SH-SY5Y (cell line): ENCODE results near the gene UXS1.

Experiments used
- GATA2 ChIP-seq: IDR thresholded peaks from 2 replicates; pipeline ENCODE4 v1.6.1; 2011; ENCODE audit warnings: mild to moderate bottlenecking, low read depth, low read length
- GATA3 ChIP-seq: IDR thresholded peaks from 2 replicates; pipeline ENCODE4 v1.6.1; 2011; ENCODE audit warnings: low read depth, mild to moderate bottlenecking, low read length, moderate library complexity

DNA sequence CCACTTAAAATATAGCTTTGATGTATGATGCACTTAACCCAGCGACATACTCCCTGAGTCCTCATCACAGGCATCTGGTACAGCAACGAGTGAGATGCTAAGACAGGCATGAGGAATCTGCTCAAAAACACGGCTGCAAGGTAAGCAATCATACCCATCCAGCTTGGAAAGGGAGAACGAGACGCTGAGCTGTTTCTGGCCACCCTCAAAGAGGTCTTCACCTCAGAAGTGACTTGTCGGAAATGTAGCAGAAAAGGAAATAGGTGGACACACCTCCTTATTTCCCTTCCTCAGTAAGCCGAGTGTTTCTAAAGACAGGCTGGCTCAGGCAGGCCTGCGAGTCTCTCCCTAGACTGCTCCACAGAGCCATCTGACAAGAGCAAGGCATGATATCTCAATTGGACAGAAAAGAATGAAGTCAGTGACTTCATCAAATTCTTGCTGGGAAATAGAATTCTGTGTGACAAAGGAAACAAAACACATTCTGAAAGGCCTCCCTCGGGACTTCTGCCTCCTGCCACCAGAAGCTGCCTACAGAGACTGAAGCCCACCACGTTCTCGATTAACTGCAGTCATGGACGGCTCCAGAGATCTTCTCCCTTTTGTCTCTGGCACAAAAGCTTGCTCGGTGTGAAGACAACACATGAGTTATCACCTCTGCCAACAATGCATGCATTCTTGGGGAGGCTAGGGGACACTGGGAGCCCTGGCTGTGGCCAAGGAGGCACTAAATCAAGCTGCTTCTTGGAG, 84.3 kb downstream of the UXS1 start:
- no peak for TF ChIP-seq GATA2
- no peak for TF ChIP-seq GATA3
